GM21390 (cell line): Measurements from ENCODE around the gene IQCF2.
"Not testable (repeated sequence)": the region's sequence is repeated elsewhere in the genome, so short reads cannot be mapped to it uniquely, and the experiment has no call there.

Source experiments
- ATAC-seq: cut with Tn5 transposase; IDR thresholded peaks from one replicate; pipeline ENCODE4 v1.9.1; 2021; ENCODE audit not compliant: unreplicated experiment

The IQCF2 gene

DNA sequence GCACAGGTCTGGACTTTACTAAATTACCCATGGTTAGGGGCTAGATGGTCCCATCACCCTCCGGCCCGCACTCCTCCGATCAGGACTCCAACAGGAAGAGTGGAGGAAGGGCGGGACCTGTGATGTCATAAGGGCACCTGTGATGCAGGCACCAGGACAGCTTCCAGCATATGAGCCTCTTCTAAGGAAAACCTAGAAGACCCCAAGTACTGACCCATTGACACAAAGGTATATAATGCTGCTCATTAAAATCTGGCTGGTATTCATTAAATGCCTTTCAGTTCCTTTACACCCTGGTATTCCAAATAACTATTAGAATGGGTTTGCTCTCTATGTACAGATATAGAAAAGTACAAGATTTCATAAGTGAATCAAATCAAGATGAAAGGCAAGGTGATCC is 14.1 kb downstream of the IQCF2 start, which contains the start of gene IQCF5:
TSS of gene IQCF5 (minus strand) at position 101 of the 400 bp plus-strand sequence. CDS start at position 31, 70 bp downstream.
- ATAC-seq = no peak

GRCh38 chr3:51876186-51876585 is 14.8 kb downstream of the IQCF2 start:
- ATAC-seq = no peak

DNA sequence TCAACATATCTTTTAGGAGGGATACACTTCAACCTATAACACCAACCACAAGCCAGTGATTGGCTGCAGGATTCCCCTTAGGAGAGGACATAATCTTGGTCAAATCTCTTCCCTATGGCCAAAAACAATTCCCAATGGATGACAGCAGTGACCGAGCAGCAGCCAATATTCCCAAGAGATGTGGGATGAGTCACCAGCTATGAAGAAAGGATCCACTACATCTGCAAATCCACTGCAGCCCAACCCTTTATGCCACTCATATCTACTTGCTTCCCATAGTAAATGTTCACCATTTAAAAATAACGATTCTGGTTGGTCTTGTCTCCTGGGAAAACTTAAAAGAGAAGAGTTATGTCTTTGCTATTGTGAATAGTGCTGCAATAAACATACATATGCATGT is 18.5 kb downstream of the IQCF2 start:
- no peak for ATAC-seq

DNA sequence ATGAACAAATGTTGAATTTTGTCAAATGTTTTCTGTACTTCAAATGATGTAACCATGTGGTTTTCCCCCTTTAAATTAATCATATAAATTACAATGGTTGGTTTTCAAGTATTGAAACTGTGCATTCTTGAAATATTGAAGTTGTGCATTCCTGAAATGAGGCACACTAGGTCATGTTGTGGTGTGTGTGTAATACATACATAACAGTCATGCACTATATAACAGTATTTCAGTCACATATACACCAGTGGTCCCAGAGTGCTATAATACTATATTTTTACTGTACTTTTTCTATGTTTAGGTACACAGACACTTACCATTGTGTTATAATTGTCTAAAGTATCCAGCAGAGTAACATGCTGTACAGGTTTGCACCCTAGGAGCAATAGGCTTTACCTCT is 25.0 kb downstream of the IQCF2 start:
- no peak for ATAC-seq

DNA sequence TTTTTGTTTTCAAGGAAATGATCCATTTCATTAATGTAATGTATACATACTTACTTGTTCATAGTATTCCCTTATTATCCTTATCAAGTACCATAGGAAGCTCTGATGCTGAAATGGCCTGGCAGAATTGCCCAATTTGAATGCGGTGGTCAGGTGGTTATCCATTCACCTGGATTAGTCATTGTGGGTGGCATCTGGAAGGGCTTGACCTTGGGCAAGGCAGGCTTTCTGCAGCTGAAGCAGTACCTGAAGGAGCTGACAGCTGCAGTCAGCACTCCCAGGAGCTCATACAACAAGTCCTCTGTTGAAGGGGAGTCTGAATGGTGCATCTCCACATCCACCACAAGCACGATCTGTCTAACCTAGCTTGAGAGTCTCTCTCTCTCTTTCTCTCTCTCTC is 26.2 kb downstream of the IQCF2 start:
- no peak for ATAC-seq

- no peak for ATAC-seq
These were observed 27.2 kb downstream of the IQCF2 start for GRCh38 chr3:51888463-51889105.

DNA sequence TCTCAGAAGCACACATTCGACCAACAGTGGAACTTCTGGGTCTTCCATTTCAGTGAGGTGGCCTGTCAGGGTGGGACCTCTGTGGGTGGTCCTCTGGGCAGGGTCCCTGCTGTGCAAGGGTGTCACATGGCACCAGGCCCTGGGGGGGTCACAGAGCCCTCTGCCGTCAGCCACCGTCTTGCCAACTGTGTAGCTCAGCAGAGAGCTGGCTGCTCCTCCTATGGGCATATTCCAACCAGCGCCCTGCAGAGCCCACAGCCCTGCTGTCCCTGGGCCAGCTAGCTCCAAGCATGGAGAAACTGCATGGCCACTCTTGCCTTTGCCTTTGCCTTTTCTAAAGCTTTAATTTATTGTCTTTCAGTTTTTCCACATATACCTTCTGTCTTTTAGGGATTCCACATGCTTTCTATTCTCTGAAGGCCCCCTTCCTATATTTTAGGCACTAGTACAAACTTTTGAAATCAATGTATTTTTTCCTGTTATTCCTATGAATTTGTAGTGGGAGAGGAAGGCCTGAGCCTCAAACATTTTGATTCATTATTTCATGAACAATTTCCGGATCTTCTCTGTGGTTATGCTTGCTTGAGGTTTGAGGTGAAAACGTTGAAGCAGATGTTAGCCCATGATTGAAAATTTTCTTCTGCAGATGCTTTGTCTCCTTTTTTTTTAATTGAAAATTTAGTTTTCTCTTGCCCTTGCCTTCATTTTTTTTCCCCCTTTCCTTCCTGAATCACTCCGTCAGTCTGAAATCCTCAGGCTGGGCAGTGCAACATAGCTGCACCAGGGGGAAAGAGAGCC is 30.0 kb downstream of the IQCF2 start:
- no peak for ATAC-seq

- no peak for ATAC-seq
These were observed 33.0 kb downstream of the IQCF2 start for GRCh38 chr3:51894391-51894790.

DNA sequence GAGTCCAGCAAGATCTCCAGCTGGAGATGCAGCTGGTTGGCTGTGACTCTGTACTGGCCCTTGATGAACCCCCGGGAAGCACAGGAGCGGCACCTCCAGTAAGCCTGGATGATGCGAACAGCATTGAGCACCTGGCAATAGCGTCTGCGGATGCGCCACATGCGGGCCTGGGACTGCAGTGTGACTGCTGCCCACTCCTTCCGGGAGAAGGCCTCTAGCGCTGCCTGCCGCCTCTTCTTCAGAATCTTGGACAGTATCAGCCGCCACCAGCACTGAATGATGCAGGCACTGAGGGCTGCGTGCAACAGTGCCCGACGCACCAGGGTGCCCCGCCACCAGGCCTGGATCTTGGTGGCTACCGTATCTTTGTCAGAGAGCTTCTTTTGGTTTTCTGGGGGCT is 33.5 kb downstream of the IQCF2 start:
- no peak for ATAC-seq

DNA sequence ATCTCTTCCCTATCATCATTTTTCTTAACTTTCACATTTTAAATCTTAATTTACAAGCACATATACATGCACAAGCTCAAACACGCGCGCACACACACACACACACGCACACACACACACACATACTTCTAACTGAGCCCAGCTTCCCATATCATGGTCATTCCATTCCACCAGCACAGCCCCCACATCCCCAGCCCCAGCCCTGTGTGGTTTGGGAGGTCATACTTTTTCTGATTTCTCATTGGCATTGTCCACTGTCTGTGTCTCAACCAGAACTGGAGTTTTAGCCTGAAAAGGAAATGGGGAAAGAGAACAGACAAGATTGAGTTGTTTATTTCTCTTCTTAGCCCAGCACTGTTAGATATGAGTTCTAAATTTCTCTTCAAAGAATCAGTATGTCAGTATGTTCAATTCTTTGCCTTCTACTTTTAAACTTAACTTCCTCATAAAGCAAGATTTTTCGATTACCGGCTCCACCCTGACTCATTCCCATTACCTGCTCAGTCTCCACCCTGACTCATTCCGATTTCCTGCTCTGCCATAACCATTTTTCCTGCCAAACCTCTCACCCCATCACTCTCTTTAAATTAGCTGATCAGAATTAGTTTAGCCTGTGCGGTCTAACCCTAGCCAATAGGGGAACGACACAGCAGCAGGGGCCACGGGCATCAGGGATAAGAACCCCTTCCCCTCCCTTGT is 35.3 kb downstream of the IQCF2 start:
- ATAC-seq = no peak

DNA sequence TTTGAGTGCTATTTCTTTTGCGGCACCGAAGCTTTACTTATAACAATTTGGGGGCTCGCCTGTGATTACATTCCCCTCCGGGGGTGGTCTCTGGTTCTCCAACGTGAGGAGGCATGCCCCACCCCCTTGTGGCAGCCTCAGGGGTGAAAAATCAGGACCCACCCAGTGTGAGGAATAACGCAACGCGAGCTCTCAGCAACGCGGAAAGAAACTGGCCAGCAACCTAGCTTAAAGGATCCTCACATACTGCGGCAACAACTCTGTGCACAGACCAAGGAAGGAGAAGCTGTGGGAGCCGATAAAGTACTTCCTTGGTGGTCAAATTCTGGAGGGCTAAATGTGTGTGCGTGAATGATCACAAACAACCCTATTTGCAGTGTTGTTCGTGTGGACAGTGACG is 36.0 kb downstream of the IQCF2 start:
- no peak for ATAC-seq

- ATAC-seq = not testable (repeated sequence)
These were observed 38.6 kb downstream of the IQCF2 start for GRCh38 chr3:51900043-51900442.

DNA sequence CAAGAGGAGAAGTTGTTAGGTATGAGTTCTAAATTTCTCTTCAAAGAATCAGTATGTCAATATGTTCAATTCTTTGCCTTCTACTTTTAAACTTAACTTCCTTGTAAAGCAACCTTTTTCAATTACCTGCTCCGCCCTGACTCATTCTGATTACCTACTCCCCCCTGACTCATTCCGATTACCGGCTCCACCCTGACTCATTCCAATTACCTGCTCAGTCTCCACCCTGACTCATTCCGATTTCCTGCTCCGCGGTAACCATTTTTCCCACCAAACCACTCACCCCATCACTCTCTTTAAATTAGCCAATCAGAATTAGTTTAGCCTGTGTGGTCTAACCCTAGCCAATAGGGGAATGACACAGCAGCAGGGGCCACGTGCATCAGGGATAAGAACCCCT is 40.9 kb downstream of the IQCF2 start:
- ATAC-seq = not testable (repeated sequence)

GRCh38 chr3:51904034-51904823 is 42.8 kb downstream of the IQCF2 start:
- ATAC-seq = no peak

- ATAC-seq = no peak
These were observed 46.6 kb downstream of the IQCF2 start for GRCh38 chr3:51908026-51908425.
